Inflammatory macrophage (primary cell): ENCODE data around the gene SPACA7.
"Not testable (repeated sequence)": the region's sequence is repeated elsewhere in the genome, so short reads cannot be mapped to it uniquely, and the experiment has no call there.

Experiments
- DNase-seq, 2 donors: peaks; one replicate each; pipeline ENCODE4 v3.0.0-alpha.2; 2020 to 2022

Gene SPACA7

GRCh38 chr13:112351825-112352224, 24.3 kb upstream of the SPACA7 start:
- DNase-seq = no peak

- DNase-seq = no peak
Measured at GRCh38 chr13:112353856-112354255, 22.3 kb upstream of the SPACA7 start.

GRCh38 chr13:112354330-112355273, 21.6 kb upstream of the SPACA7 start:
- DNase-seq = no peak

GRCh38 chr13:112355274-112355838, 20.8 kb upstream of the SPACA7 start:
- no peak for DNase-seq

GRCh38 chr13:112356190-112356589, 20.0 kb upstream of the SPACA7 start:
- no peak for DNase-seq

- no peak for DNase-seq
Measured at GRCh38 chr13:112358156-112358555, 18.0 kb upstream of the SPACA7 start.

- DNase-seq = no peak
Measured at GRCh38 chr13:112362021-112362420, 14.1 kb upstream of the SPACA7 start.

- no peak for DNase-seq
Measured at GRCh38 chr13:112363867-112364528, 12.2 kb upstream of the SPACA7 start.

- no peak for DNase-seq
Measured at GRCh38 chr13:112366907-112367646, 9.1 kb upstream of the SPACA7 start.

GRCh38 chr13:112368883-112369282, 7.3 kb upstream of the SPACA7 start:
- DNase-seq = no peak

- DNase-seq = no peak
Measured at GRCh38 chr13:112370311-112370710, 5.8 kb upstream of the SPACA7 start.

GRCh38 chr13:112374271-112374670, 1.9 kb upstream of the SPACA7 start:
- no peak for DNase-seq

- no peak for DNase-seq
Measured at GRCh38 chr13:112391746-112392145, 15.6 kb downstream of the SPACA7 start.

- DNase-seq = no peak
Measured at GRCh38 chr13:112392719-112393118, 16.6 kb downstream of the SPACA7 start.

- not testable (repeated sequence) for DNase-seq
Measured at GRCh38 chr13:112395022-112395421, 18.9 kb downstream of the SPACA7 start.

- DNase-seq = not testable (repeated sequence)
Measured at GRCh38 chr13:112395941-112396340, 19.8 kb downstream of the SPACA7 start.

GRCh38 chr13:112397108-112397507, 21.0 kb downstream of the SPACA7 start:
- DNase-seq = no peak

- DNase-seq = not testable (repeated sequence)
Measured at GRCh38 chr13:112398347-112398746, 22.2 kb downstream of the SPACA7 start.

- not testable (repeated sequence) for DNase-seq
Measured at GRCh38 chr13:112409828-112410227, 33.7 kb downstream of the SPACA7 start.

GRCh38 chr13:112416647-112417046, 40.5 kb downstream of the SPACA7 start:
- no peak for DNase-seq

GRCh38 chr13:112417079-112417478, 40.9 kb downstream of the SPACA7 start:
- DNase-seq = no peak

- no peak for DNase-seq
Measured at GRCh38 chr13:112424098-112424497, 47.9 kb downstream of the SPACA7 start.

GRCh38 chr13:112428704-112429103, 52.5 kb downstream of the SPACA7 start:
- no peak for DNase-seq
